GM12878 (cell line): Measurements from ENCODE around the gene KCNJ3. TPM values are rescaled to one million over a fixed set of nuclear protein-coding genes. Genes with fewer than 3 reads are reported as not detected.

ENCODE experiments used
- ATAC-seq: fragments of 200-7000 bp; cut with Tn5 transposase; 3 replicates; pipeline ENCODE4 v1.9.1; 2020; ENCODE audit warnings: mild to moderate bottlenecking, moderate library complexity
- BruUV-seq: library from RNA; stranded (reverse); fragments of 400-500 nt; replicated peaks from 2 replicates; lab custom pipeline; 2021; lab: Mats Ljungman, UMichigan
- CTCF ChIA-PET: fragments of 300-600 bp; sonication (Branson Sonifier 250); formaldehyde crosslinking; extraction: SDS; loops from one replicate; lab custom pipeline; 2021; ENCODE audit warnings: inconsistent platforms; lab: Yijun Ruan, JAX
- POLR2A ChIA-PET: fragments of 350-600 bp; formaldehyde crosslinking; extraction: SDS; loops from one replicate; lab custom pipeline; 2021; ENCODE audit warnings: inconsistent platforms; lab: Charles Lee
- RAD21 ChIA-PET: fragments of 300-600 bp; sonication (Branson Sonifier 250); formaldehyde crosslinking; loops from one replicate; lab custom pipeline; 2023; ENCODE audit warnings: antibody characterized with exemption; ENCODE audit not compliant: unreplicated experiment; lab: Charles Lee
- SMC1A ChIA-PET: fragments of 300-600 bp; sonication (Branson Sonifier 250); formaldehyde crosslinking; loops from one replicate; lab custom pipeline; 2023; ENCODE audit not compliant: unreplicated experiment, uncharacterized antibody; lab: Charles Lee
- DNase-seq: peaks from one replicate; pipeline ENCODE4 v3.0.0-alpha.2; 2011; ENCODE audit warnings: low read depth, low spot score
- FAIRE-seq: peaks from 3 replicates; lab custom pipeline; 2011; peaks lifted over from hg19 to GRCh38; lab: Jason Lieb, UNC
- H2AFZ ChIP-seq: 2 replicates; pipeline ENCODE4 v1.6.0; 2011; ENCODE audit warnings: low read depth, low read length, control low read depth; ENCODE audit not compliant: control insufficient read depth
- H3K27ac ChIP-seq: 2 replicates; pipeline ENCODE4 v1.5.1; 2011; ENCODE audit warnings: control low read depth; ENCODE audit not compliant: control insufficient read depth, insufficient read depth
- H3K27me3 ChIP-seq, 2 experiments: replicated peaks in 1 of 2; 2 replicates each; pipeline versions ENCODE4 v1.6.0 to v1.6.1; 2011; ENCODE audit warnings: low read length in 1 of 2; ENCODE audit not compliant: control insufficient read depth in 2 of 2, insufficient read depth in 2 of 2
- H3K36me3 ChIP-seq, 2 experiments: 2 replicates each; pipeline ENCODE4 v1.5.1; 2011; ENCODE audit warnings: low read length in 1 of 2; ENCODE audit not compliant: control insufficient read depth in 2 of 2, insufficient read depth in 2 of 2
- H3K4me1 ChIP-seq: 2 replicates; pipeline ENCODE4 v1.6.1; 2011; ENCODE audit warnings: mild to moderate bottlenecking, low read length, moderate library complexity, mixed read lengths; ENCODE audit not compliant: control insufficient read depth, insufficient read depth
- H3K4me2 ChIP-seq: 2 replicates; pipeline ENCODE4 v1.6.0; 2011; ENCODE audit warnings: control low read depth; ENCODE audit not compliant: control insufficient read depth, insufficient read depth
- H3K4me3 ChIP-seq: fragments of 200-600 bp; sonication (generic); 2 replicates; pipeline ENCODE4 v1.5.1; 2016
- H3K79me2 ChIP-seq: 2 replicates; pipeline ENCODE4 v1.6.0; 2011; ENCODE audit warnings: low read length; ENCODE audit not compliant: control insufficient read depth, insufficient read depth
- H3K9ac ChIP-seq: 2 replicates; pipeline ENCODE4 v1.8.0; 2011; ENCODE audit warnings: low read length, control low read depth, mixed read lengths; ENCODE audit not compliant: control insufficient read depth, insufficient read depth
- H3K9me3 ChIP-seq: replicated peaks from 3 replicates; pipeline ENCODE4 v1.5.1; 2011; ENCODE audit warnings: mild to moderate bottlenecking, low read length; ENCODE audit not compliant: control insufficient read depth, insufficient read depth
- H4K20me1 ChIP-seq: 2 replicates; pipeline ENCODE4 v1.6.0; 2011; ENCODE audit not compliant: control insufficient read depth, insufficient read depth
- EZH2 ChIP-seq: IDR thresholded peaks from 2 replicates; pipeline ENCODE4 v1.6.1; 2012; ENCODE audit warnings: low read depth, mild to moderate bottlenecking, control low read depth, inconsistent platforms, low read length, borderline replicate concordance; ENCODE audit not compliant: control insufficient read depth
- JUND ChIP-seq: IDR thresholded peaks from 2 replicates; pipeline ENCODE4 v1.6.1; 2012; ENCODE audit warnings: low read depth, mild to moderate bottlenecking, low read length, improper control_type of control experiment, moderate library complexity
- POLR2AphosphoS2 ChIP-seq: IDR thresholded peaks from 2 replicates; pipeline ENCODE4 v1.6.1; 2011; ENCODE audit warnings: low read depth, mild to moderate bottlenecking, low read length, improper control_type of control experiment, moderate library complexity
- RUNX3 ChIP-seq: IDR thresholded peaks from 2 replicates; pipeline ENCODE4 v1.6.1; 2012; ENCODE audit warnings: low read length, inconsistent platforms
- SREBF1 ChIP-seq: IDR thresholded peaks from 2 replicates; pipeline ENCODE4 v1.6.1; 2012; ENCODE audit warnings: mild to moderate bottlenecking, low read length
- ZSCAN29 ChIP-seq: fragments of 450-650 bp; IDR thresholded peaks from 2 replicates; pipeline ENCODE4 v1.6.1; 2017; ENCODE audit warnings: mild to moderate bottlenecking, moderate library complexity
- WGBS: methylation state at CpG from one replicate; pipeline ENCODE4 v1.1.6; 2016; ENCODE audit warnings: low lambda C conversion rate; ENCODE audit not compliant: insufficient replicate concordance, insufficient coverage; ENCODE audit errors: missing lambda C conversion rate; 5-methylcytosine and 5-hydroxymethylcytosine counted together
- in situ Hi-C: fragments of 300-500 bp; cut with MboI; formaldehyde crosslinking; loops from 9 replicates; pipeline ENCODE4 v1.14.3; 2018; ENCODE audit warnings: mixed read lengths
- intact Hi-C: fragments of 100-400 bp; cut with micrococcal nuclease; formaldehyde crosslinking; loops from one replicate; pipeline ENCODE4 v1.14.2; 2022; ENCODE audit not compliant: unreplicated experiment
- polyA plus RNA-seq, 11 experiments: library from polyadenylated mRNA; depleted of rRNA in 4 of 11; unstranded in 6 of 11; stranded (reverse) in 5 of 11; fragments of >200 nt; fragmentation: Nextera tagmentation in 4 of 11; fragmentation: Illumina TruSeq in 1 of 11; extraction: Ambion mirVana in 4 of 11; extraction: Trizol in 1 of 11; gene quantifications; 1 replicate in 1 of 11; 2 replicates in 10 of 11; pipeline versions ENCODE4 v1.2.1 to v1.2.3, GENCODE V29; 2011 to 2016; ENCODE audit warnings: inconsistent platforms in 2 of 11, missing spikeins in 2 of 11, low read depth in 1 of 11
- total RNA-seq, 4 experiments: library from RNA; depleted of rRNA in 3 of 4; stranded (reverse); fragments of >200 nt in 3 of 4; fragmentation: Illumina TruSeq in 1 of 4; extraction: Trizol in 1 of 4; gene quantifications; 2 replicates each; pipeline versions ENCODE4 v1.2.1 to v1.2.3, GENCODE V29; 2013 to 2021
- TF ChIP-seq, protein P1 (sequence below): fragments of 450-650 bp; IDR thresholded peaks from 2 replicates; pipeline ENCODE4 v1.6.1; 2018; ENCODE audit warnings: mild to moderate bottlenecking, low read depth, moderate library complexity; ENCODE audit not compliant: partially characterized antibody
- TF ChIP-seq, protein P2 (sequence below): fragments of 150-350 bp; IDR thresholded peaks from 2 replicates; pipeline ENCODE4 v1.6.1; 2016; ENCODE audit warnings: low read depth, low read length
- TF ChIP-seq, protein P3 (sequence below): fragments of 150-350 bp; IDR thresholded peaks from 2 replicates; pipeline ENCODE4 v1.6.1; 2014; ENCODE audit warnings: mild to moderate bottlenecking, low read depth, low read length

Gene KCNJ3
- total and polyA plus RNA-seq, 10 of the 15 experiments (the other 5 are each of a cell fraction or from before 2014, with no cell fraction given): 0.01 to 1.1 (median 0.04) TPM; not detected in 6

DNA sequence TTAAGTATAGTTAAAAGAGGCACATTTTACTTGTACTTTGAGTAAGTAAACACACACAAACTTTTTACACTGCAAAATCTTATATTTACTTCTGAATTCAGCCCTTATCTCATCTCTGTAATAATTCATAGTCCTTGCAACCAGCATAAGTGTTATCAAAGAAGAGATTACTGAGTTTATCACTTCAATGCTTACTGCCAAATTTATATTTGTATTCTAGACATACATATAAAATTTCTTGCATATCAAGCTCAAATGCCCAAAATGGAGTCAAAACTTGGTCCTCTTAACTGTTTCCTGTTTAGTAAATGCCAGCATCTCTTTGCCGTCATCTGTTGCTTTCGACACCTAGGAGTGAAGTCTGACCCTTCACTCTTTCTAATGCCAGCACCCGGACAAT, 21.1 kb upstream of the KCNJ3 start:
- H2AFZ ChIP-seq: no peak overlapping the region
- BruUV-seq: no TSS peak
- no peak overlapping the region for H3K4me2 ChIP-seq
- SMC1A ChIA-PET: interaction anchor here (0.6 kb wide), 1 partner anchor 1925 kb away, joined by 3 read pairs; no protein-coding TSS in a partner anchor
- intact Hi-C loops: no loop called here
- TF ChIP-seq EZH2 (no peak), SREBF1 (no peak)
- TF ChIP-seq, protein P1, sequence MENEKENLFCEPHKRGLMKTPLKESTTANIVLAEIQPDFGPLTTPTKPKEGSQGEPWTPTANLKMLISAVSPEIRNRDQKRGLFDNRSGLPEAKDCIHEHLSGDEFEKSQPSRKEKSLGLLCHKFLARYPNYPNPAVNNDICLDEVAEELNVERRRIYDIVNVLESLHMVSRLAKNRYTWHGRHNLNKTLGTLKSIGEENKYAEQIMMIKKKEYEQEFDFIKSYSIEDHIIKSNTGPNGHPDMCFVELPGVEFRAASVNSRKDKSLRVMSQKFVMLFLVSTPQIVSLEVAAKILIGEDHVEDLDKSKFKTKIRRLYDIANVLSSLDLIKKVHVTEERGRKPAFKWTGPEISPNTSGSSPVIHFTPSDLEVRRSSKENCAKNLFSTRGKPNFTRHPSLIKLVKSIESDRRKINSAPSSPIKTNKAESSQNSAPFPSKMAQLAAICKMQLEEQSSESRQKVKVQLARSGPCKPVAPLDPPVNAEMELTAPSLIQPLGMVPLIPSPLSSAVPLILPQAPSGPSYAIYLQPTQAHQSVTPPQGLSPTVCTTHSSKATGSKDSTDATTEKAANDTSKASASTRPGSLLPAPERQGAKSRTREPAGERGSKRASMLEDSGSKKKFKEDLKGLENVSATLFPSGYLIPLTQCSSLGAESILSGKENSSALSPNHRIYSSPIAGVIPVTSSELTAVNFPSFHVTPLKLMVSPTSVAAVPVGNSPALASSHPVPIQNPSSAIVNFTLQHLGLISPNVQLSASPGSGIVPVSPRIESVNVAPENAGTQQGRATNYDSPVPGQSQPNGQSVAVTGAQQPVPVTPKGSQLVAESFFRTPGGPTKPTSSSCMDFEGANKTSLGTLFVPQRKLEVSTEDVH: no peak
- H3K27ac ChIP-seq: no peak overlapping the region
- no peaks in the 10 kb centered on the region for H3K36me3 ChIP-seq
- H3K79me2 ChIP-seq: no peaks in the 10 kb centered on the region
- CTCF ChIA-PET: no interaction called here
- POLR2A ChIA-PET: interaction anchor here (0.6 kb wide), 1 partner anchor 828 kb away, joined by 4 read pairs; no protein-coding TSS in a partner anchor
- DNase-seq (no peak), FAIRE-seq (no peak), ATAC-seq (no peak)
- H3K9ac ChIP-seq: no peak overlapping the region
- no peaks in the 10 kb centered on the region for H3K27me3 ChIP-seq
- H3K4me1 ChIP-seq: no peaks in the 10 kb centered on the region
- no peaks in the 10 kb centered on the region for H4K20me1 ChIP-seq
- H3K4me3 ChIP-seq: no peak overlapping the region
- RAD21 ChIA-PET: no interaction called here
- in situ Hi-C loops: no loop called here
- 38% methylated on average over 3 of the region's 3 CpGs for WGBS
- H3K9me3 ChIP-seq: no peaks in the 10 kb centered on the region

DNA sequence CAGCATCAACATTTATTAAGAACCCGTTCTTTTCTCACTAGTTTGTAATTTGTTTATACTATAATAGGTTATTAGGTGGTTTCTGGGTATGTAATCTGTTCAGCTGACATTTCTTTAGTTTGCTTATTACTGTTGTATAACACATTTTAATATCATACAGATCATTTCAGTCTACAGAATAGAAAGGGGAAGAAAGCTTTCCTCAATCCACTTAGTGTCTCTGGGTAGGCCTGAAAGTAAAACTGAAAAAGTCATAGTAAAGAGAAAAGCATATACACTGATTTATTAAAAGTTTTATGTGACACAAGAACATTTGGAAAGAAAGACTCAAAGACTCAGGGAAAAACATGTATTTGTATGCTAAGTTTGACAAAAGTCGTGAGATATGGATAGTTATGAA, 16.8 kb upstream of the KCNJ3 start:
- H3K4me1 ChIP-seq: no peaks in the 10 kb centered on the region
- in situ Hi-C loops (no loop called here), intact Hi-C loops (no loop called here)
- peak; percentile 70 for ATAC-seq
- FAIRE-seq: no peak
- CTCF ChIA-PET: no interaction called here
- H3K4me2 ChIP-seq: no peak overlapping the region
- WGBS: 31% methylated on average over 2 of the region's 2 CpGs
- no peaks in the 10 kb centered on the region for H3K27me3 ChIP-seq
- H2AFZ ChIP-seq: no peak overlapping the region
- POLR2A ChIA-PET: no interaction called here
- H3K9ac ChIP-seq: no peak overlapping the region
- no TSS peak for BruUV-seq
- no peak overlapping the region for H3K27ac ChIP-seq
- H3K9me3 ChIP-seq: no peaks in the 10 kb centered on the region
- no peak for TF ChIP-seq RUNX3
- no peak for TF ChIP-seq JUND
- no peak for TF ChIP-seq POLR2AphosphoS2
- no peak for TF ChIP-seq ZSCAN29
- TF ChIP-seq, protein P2, sequence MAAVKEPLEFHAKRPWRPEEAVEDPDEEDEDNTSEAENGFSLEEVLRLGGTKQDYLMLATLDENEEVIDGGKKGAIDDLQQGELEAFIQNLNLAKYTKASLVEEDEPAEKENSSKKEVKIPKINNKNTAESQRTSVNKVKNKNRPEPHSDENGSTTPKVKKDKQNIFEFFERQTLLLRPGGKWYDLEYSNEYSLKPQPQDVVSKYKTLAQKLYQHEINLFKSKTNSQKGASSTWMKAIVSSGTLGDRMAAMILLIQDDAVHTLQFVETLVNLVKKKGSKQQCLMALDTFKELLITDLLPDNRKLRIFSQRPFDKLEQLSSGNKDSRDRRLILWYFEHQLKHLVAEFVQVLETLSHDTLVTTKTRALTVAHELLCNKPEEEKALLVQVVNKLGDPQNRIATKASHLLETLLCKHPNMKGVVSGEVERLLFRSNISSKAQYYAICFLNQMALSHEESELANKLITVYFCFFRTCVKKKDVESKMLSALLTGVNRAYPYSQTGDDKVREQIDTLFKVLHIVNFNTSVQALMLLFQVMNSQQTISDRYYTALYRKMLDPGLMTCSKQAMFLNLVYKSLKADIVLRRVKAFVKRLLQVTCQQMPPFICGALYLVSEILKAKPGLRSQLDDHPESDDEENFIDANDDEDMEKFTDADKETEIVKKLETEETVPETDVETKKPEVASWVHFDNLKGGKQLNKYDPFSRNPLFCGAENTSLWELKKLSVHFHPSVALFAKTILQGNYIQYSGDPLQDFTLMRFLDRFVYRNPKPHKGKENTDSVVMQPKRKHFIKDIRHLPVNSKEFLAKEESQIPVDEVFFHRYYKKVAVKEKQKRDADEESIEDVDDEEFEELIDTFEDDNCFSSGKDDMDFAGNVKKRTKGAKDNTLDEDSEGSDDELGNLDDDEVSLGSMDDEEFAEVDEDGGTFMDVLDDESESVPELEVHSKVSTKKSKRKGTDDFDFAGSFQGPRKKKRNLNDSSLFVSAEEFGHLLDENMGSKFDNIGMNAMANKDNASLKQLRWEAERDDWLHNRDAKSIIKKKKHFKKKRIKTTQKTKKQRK: no peak
- TF ChIP-seq, protein P3, sequence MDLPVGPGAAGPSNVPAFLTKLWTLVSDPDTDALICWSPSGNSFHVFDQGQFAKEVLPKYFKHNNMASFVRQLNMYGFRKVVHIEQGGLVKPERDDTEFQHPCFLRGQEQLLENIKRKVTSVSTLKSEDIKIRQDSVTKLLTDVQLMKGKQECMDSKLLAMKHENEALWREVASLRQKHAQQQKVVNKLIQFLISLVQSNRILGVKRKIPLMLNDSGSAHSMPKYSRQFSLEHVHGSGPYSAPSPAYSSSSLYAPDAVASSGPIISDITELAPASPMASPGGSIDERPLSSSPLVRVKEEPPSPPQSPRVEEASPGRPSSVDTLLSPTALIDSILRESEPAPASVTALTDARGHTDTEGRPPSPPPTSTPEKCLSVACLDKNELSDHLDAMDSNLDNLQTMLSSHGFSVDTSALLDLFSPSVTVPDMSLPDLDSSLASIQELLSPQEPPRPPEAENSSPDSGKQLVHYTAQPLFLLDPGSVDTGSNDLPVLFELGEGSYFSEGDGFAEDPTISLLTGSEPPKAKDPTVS: no peak
- no peak for DNase-seq
- RAD21 ChIA-PET: no interaction called here
- no peaks in the 10 kb centered on the region for H3K36me3 ChIP-seq
- H3K4me3 ChIP-seq: no peak overlapping the region
- H4K20me1 ChIP-seq: no peaks in the 10 kb centered on the region
- no peaks in the 10 kb centered on the region for H3K79me2 ChIP-seq
- SMC1A ChIA-PET: interaction anchor here (0.8 kb wide), 1 partner anchor 14 kb away, joined by 3 read pairs; no protein-coding TSS in a partner anchor
